Breast epithelium (tissue), 3 donors: ENCODE data around the gene PARD6A.

ENCODE experiments used
- CTCF ChIP-seq, 3 donors: fragments of 450-650 bp; IDR thresholded peaks; one replicate each; pipeline ENCODE4 v1.5.1; 2016 to 2017; ENCODE audit warnings: antibody characterized with exemption in 3 of 3, mild to moderate bottlenecking in 3 of 3, moderate library complexity in 3 of 3
- POLR2A ChIP-seq: fragments of 450-650 bp; IDR thresholded peaks from one replicate; pipeline ENCODE4 v1.6.1; 2016; ENCODE audit warnings: antibody characterized with exemption, mild to moderate bottlenecking, moderate library complexity
- POLR2AphosphoS5 ChIP-seq, 3 donors: sonication (generic); formaldehyde crosslinking; IDR thresholded peaks; one replicate each; pipeline ENCODE4 v1.6.1; 2017; ENCODE audit warnings: antibody characterized with exemption in 3 of 3

DNA sequence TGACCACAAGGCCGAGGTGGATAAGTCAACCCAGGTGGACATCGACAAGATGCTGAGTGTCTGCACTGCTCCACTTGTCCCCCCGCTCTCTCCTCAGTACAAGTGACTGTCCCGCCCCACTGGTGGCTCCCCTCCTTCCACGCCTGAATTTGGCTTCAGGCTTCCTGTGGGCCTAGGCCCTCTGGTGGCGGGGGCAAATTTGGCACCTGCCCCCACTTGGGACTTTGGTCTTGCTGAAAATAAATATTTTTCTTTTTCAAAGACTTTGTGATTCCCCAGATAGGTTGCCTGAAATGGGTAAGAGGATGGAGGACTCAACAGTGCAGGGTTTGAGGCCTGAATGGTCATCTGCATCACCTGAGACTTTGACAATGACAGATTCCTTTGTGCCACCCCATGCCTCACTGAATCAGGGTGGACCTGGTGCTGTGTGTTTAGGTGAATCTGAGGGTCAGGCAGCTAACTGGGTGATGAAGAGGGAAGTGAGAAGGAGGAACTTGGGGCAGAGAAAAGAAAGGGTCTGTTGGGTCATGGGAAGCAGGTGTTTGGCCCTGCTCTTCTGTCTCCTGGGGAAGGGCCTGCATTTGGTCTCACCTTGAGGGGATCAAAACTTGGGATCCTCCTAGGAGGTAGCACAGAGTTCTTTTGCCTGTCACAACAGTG, 7.9 kb downstream of the PARD6A start:
- TF ChIP-seq POLR2AphosphoS5 (IDR thresholded peaks at IDR 0.05) (no peak), CTCF (IDR thresholded peaks at IDR 0.05) (no peak), POLR2A (no peak)
